SK-N-SH (cell line): ENCODE data around the gene ELN. TPM values are rescaled to one million over a fixed set of nuclear protein-coding genes. Genes with fewer than 3 reads are reported as not detected.

Experiments
- CHD2 ChIP-seq: fragments of 150-350 bp; IDR thresholded peaks from 2 replicates; pipeline ENCODE4 v1.6.1; 2018; ENCODE audit warnings: low read length; ENCODE audit not compliant: partially characterized antibody
- CTCF ChIP-seq: fragments of 200-600 bp; sonication (generic); IDR thresholded peaks from 2 replicates; pipeline ENCODE4 v1.6.1; 2017; ENCODE audit warnings: antibody characterized with exemption, mild to moderate bottlenecking, moderate library complexity
- ELF1 ChIP-seq: IDR thresholded peaks from 2 replicates; pipeline ENCODE4 v1.4.0; 2012
- EP300 ChIP-seq, 2 experiments: IDR thresholded peaks; 2 replicates each; pipeline versions ENCODE4 v1.4.0 to v1.6.1; 2012; ENCODE audit warnings: borderline replicate concordance in 1 of 2, low read depth in 1 of 2, low read length in 1 of 2
- EZH2phosphoT487 ChIP-seq: fragments of 200-600 bp; sonication (generic); IDR thresholded peaks from 2 replicates; pipeline ENCODE4 v1.6.1; 2017; ENCODE audit warnings: low read depth, mixed run types, mild to moderate bottlenecking, antibody characterized with exemption, moderate library complexity, borderline replicate concordance
- FOSL2 ChIP-seq: IDR thresholded peaks from 2 replicates; pipeline ENCODE4 v1.4.0; 2012; ENCODE audit warnings: low read depth, mild to moderate bottlenecking, moderate library complexity, borderline replicate concordance
- FOXJ3 ChIP-seq: sonication (generic); formaldehyde crosslinking; IDR thresholded peaks from 2 replicates; pipeline ENCODE4 v1.5.1; 2020; ENCODE audit warnings: mild to moderate bottlenecking, missing genetic modification reagents
- FOXM1 ChIP-seq: IDR thresholded peaks from 2 replicates; pipeline ENCODE4 v1.4.0; 2012; ENCODE audit warnings: low read depth, mild to moderate bottlenecking
- GATA2 ChIP-seq: sonication (generic); formaldehyde crosslinking; IDR thresholded peaks from 2 replicates; pipeline ENCODE4 v1.5.0; 2020; ENCODE audit warnings: mild to moderate bottlenecking, missing genetic modification reagents
- IRF3 ChIP-seq: fragments of 150-350 bp; IDR thresholded peaks from 2 replicates; pipeline ENCODE4 v1.6.1; 2016; ENCODE audit warnings: mild to moderate bottlenecking, low read depth, low read length
- MAX ChIP-seq: IDR thresholded peaks from 2 replicates; pipeline ENCODE4 v1.4.0; 2012; ENCODE audit warnings: low read depth
- MXI1 ChIP-seq: IDR thresholded peaks from 2 replicates; pipeline ENCODE4 v1.6.1; 2012; ENCODE audit warnings: mild to moderate bottlenecking, low read depth, low read length, improper control_type of control experiment
- PBX3 ChIP-seq: IDR thresholded peaks from 2 replicates; pipeline ENCODE4; 2012
- RAD21 ChIP-seq: IDR thresholded peaks from 2 replicates; pipeline ENCODE4 v1.6.1; 2012; ENCODE audit warnings: mild to moderate bottlenecking, low read length
- RCOR1 ChIP-seq: fragments of 150-350 bp; IDR thresholded peaks from 2 replicates; pipeline ENCODE4 v1.6.1; 2017; ENCODE audit warnings: antibody characterized with exemption, low read length
- RXRA ChIP-seq: IDR thresholded peaks from 2 replicates; pipeline ENCODE4 v1.4.0; 2012; ENCODE audit warnings: low read depth, mild to moderate bottlenecking, borderline replicate concordance
- TCF12 ChIP-seq: IDR thresholded peaks from 2 replicates; pipeline ENCODE4 v1.4.0; 2012
- USF1 ChIP-seq: IDR thresholded peaks from 2 replicates; pipeline ENCODE4 v1.4.0; 2012; ENCODE audit warnings: low read depth, borderline replicate concordance
- USF2 ChIP-seq: fragments of 150-350 bp; IDR thresholded peaks from 2 replicates; pipeline ENCODE4 v1.6.1; 2017; ENCODE audit warnings: antibody characterized with exemption, low read length, low read depth, borderline replicate concordance
- YY1 ChIP-seq: IDR thresholded peaks from 2 replicates; pipeline ENCODE4 v1.4.0; 2012; ENCODE audit warnings: low read depth, mild to moderate bottlenecking
- polyA plus RNA-seq, 3 experiments: library from polyadenylated mRNA; depleted of rRNA; stranded (reverse); fragments of >200 nt; gene quantifications; 2 replicates each; pipeline ENCODE4 v1.2.3, GENCODE V29; 2012

Gene ELN
- polyA plus RNA-seq, 1 of the 3 experiments (the other 2 are of a cell fraction) = 12.5 TPM

GRCh38 chr7:74094224-74095101, 66.5 kb downstream of the ELN start (continued):
- TF ChIP-seq USF2 = no peak
- TF ChIP-seq GATA2 (CRISPR knock-in tag) = no peak
- TF ChIP-seq FOXM1 = no peak
- TF ChIP-seq CTCF = no peak
- TF ChIP-seq YY1 = no peak
- peak; percentile 62 for TF ChIP-seq RCOR1
- TF ChIP-seq PBX3 = peak; percentile 81
- no peak for TF ChIP-seq EZH2phosphoT487
- TF ChIP-seq FOXJ3 = no peak; the same call in 1 of the 2 replicates
- peak; percentile 86 for TF ChIP-seq CHD2
- TF ChIP-seq USF1 = no peak
- TF ChIP-seq EP300 (IDR thresholded peaks at IDR 0.05; ENCODE audit: borderline replicate concordance in 1 of 2, low read depth in 1 of 2, low read length in 1 of 2) = peak; percentile 21 to 83; a peak in 2 of 4 replicates
- TF ChIP-seq FOSL2 = peak; percentile 99
- TF ChIP-seq TCF12 = peak; percentile 91
- no peak for TF ChIP-seq IRF3
- TF ChIP-seq RAD21 = peak; percentile 30
- peak; percentile 93; the same call in 1 of the 2 replicates for TF ChIP-seq RXRA
- 0 out of 2 replicates have a peak, but pooled peaks have one; percentile 35 for TF ChIP-seq ELF1
- peak; percentile 56 for TF ChIP-seq MXI1
- TF ChIP-seq MAX = peak; percentile 90
- TF ChIP-seq, all 33 proteins: peak for 19
